ENCODE measurements around the gene YWHAH.

Gene YWHAH

DNA sequence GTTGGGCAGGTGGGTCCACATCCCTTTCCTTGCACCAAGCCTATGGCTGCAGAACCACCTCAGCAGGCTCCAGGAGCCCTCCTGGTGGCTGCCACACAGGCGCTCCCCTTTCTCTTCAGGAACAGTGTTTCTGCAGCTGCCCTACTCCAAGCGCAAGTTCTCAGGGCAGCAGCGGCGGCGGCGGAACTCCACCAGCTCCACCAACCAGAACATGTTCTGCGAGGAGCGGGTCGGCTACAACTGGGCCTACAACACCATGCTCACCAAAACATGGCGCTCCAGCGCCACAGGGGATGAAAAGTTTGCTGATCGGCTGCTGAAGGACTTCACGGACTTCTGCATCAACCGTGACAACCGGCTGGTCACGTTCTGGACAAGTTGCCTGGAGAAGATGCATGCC, 38.2 kb upstream of the YWHAH start:
- peaks cover 12% of the 10 kb centered on the region for H3K36me3 ChIP-seq (ENCODE audit: control insufficient read depth, insufficient read depth, low read length)
- no peaks in the 10 kb centered on the region for H3K4me1 ChIP-seq (ENCODE audit: control insufficient read depth, insufficient read depth, low read length, poor library complexity, severe bottlenecking)
- no peaks in the 10 kb centered on the region for H3K27me3 ChIP-seq (replicated peaks; ENCODE audit: control insufficient read depth, insufficient read depth, low read length, poor library complexity, severe bottlenecking)
- no peak for DNase-seq
- H3K4me3 ChIP-seq (ENCODE audit: insufficient read depth, low read depth, low read length, poor library complexity, severe bottlenecking), result no peak overlapping the region
- H3K9me3 ChIP-seq (ENCODE audit: control insufficient read depth, low read length), result no peaks in the 10 kb centered on the region
- H3K27ac ChIP-seq (ENCODE audit: insufficient read depth, low read length, poor library complexity, severe bottlenecking), result no peak overlapping the region

DNA sequence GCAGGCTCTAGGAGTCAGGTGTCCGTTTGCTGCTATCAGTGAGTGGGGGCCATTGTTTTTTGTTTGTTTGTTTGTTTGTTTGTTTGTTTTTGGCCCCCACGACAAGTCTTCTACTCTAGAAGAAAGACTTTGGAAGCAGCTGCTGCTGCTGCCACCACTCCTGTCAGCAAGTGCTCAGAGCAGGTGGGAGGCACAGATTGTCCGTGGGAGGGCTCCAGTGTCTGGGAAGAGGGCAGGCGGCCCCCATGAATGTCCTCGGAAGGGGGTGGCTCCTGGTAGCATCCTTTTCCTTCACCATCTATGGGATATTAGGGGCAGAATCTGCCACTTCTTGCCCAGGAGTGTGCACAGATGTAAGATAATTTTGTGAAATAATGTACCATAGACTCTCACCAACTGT, 37.8 kb upstream of the YWHAH start:
- no peaks in the 10 kb centered on the region for H3K27me3 ChIP-seq (replicated peaks; ENCODE audit: control insufficient read depth, insufficient read depth, low read length, poor library complexity, severe bottlenecking)
- no peak for DNase-seq
- no peak overlapping the region for H3K4me3 ChIP-seq (ENCODE audit: insufficient read depth, low read depth, low read length, poor library complexity, severe bottlenecking)
- no peaks in the 10 kb centered on the region for H3K4me1 ChIP-seq (ENCODE audit: control insufficient read depth, insufficient read depth, low read length, poor library complexity, severe bottlenecking)
- no peaks in the 10 kb centered on the region for H3K9me3 ChIP-seq (ENCODE audit: control insufficient read depth, low read length)
- H3K27ac ChIP-seq (ENCODE audit: insufficient read depth, low read length, poor library complexity, severe bottlenecking), result no peak overlapping the region
- peaks cover 12% of the 10 kb centered on the region for H3K36me3 ChIP-seq (ENCODE audit: control insufficient read depth, insufficient read depth, low read length)

DNA sequence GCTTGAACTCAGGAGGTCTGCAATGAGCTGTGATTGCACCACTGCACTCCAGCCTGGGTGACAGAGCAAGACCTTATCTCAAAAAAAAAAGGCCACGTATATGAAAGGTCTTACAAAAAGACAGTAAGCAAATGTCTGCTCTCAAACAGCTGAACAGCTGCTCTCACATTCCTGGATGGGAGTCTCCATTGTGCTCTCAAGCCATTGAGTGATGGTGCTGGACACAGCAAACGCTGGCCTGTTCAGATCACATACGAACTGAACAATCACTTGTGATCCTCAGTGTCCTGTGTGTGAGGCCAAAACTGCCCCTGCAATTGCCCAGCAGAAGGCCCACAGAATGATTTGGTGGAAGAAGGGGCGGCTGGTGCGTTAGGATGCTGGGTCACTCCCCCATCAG, 34.4 kb upstream of the YWHAH start:
- H3K27me3 ChIP-seq (replicated peaks; ENCODE audit: control insufficient read depth, insufficient read depth, low read length, poor library complexity, severe bottlenecking), result no peaks in the 10 kb centered on the region
- no peak overlapping the region for H3K4me3 ChIP-seq (ENCODE audit: insufficient read depth, low read depth, low read length, poor library complexity, severe bottlenecking)
- peaks cover 5% of the 10 kb centered on the region for H3K36me3 ChIP-seq (ENCODE audit: control insufficient read depth, insufficient read depth, low read length)
- H3K27ac ChIP-seq (ENCODE audit: insufficient read depth, low read length, poor library complexity, severe bottlenecking), result no peak overlapping the region
- no peak for DNase-seq
- H3K4me1 ChIP-seq (ENCODE audit: control insufficient read depth, insufficient read depth, low read length, poor library complexity, severe bottlenecking), result no peaks in the 10 kb centered on the region
- H3K9me3 ChIP-seq (ENCODE audit: control insufficient read depth, low read length), result no peaks in the 10 kb centered on the region

DNA sequence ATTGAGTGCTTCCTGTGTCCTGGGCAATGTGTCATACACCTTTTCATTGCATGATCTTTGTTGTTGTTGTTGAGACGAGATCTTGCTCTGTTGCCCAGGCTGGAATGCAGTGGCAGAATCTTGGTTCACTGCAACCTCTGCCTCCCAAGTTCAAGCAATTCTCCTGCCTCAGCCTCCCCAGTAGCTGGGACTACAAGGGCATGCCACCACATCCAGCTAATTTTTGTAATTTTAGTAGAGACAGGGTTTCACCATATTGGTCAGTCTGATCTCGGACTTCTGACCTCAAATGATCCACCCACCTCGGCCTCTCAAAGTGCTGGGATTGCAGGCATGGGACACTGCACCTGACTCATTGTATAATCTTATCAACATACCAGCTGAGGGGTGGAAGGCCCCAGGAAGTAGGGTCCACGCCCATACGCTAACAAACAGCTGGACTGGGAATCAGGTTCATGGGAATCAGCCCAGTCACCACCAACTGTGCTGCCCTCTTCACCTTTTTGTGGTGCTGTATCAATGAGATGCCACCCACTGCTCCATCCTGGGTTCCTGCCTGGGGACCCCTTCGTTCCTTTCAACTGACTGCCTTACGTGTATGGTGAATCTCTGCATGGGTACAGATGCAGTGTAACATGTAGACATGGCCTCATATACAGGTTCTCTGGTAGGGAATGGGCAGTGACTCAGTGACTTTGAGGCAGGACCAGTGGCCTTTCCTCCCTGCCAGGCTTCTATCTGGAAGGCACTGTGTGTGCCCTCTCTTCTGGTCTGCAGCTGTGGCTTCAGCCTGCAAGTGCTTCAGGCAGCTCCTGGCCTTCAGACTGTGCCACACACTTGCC, 32.5 kb upstream of the YWHAH start:
- Histone ChIP-seq H3K27ac (ENCODE audit: insufficient read depth, low read length, poor library complexity, severe bottlenecking) (no peak overlapping the region), H3K4me1 (ENCODE audit: control insufficient read depth, insufficient read depth, low read length, poor library complexity, severe bottlenecking) (no peaks in the 10 kb centered on the region), H3K27me3 (replicated peaks; ENCODE audit: control insufficient read depth, insufficient read depth, low read length, poor library complexity, severe bottlenecking) (no peaks in the 10 kb centered on the region), H3K9me3 (ENCODE audit: control insufficient read depth, low read length) (no peaks in the 10 kb centered on the region), H3K36me3 (ENCODE audit: control insufficient read depth, insufficient read depth, low read length) (no peaks in the 10 kb centered on the region), H3K4me3 (ENCODE audit: insufficient read depth, low read depth, low read length, poor library complexity, severe bottlenecking) (no peak overlapping the region)
- DNase-seq, result no peak

DNA sequence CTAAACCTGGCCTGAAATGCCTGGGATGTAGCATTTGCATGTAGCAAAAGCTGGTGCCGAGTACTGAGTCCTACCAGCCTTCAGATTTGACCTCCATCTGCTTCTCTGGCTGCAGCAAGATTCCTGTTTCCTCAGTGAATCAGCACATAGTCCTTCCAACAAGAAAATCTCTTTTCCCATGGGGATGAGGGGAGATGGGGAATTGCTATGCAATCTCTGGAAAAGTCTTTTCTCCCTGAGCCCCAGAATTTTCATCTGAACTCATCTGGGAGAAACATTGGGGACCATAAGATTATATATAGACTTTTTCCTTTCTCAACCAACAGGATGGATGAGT, 32.0 kb upstream of the YWHAH start:
- Histone ChIP-seq H3K9me3 (ENCODE audit: control insufficient read depth, low read length) (no peaks in the 10 kb centered on the region), H3K36me3 (ENCODE audit: control insufficient read depth, insufficient read depth, low read length) (no peaks in the 10 kb centered on the region), H3K4me1 (ENCODE audit: control insufficient read depth, insufficient read depth, low read length, poor library complexity, severe bottlenecking) (no peaks in the 10 kb centered on the region), H3K4me3 (ENCODE audit: insufficient read depth, low read depth, low read length, poor library complexity, severe bottlenecking) (no peak overlapping the region), H3K27ac (ENCODE audit: insufficient read depth, low read length, poor library complexity, severe bottlenecking) (no peak overlapping the region), H3K27me3 (replicated peaks; ENCODE audit: control insufficient read depth, insufficient read depth, low read length, poor library complexity, severe bottlenecking) (no peaks in the 10 kb centered on the region)
- no peak for DNase-seq

- Histone ChIP-seq H3K9me3 (ENCODE audit: control insufficient read depth, low read length) (no peaks in the 10 kb centered on the region), H3K4me3 (ENCODE audit: insufficient read depth, low read depth, low read length, poor library complexity, severe bottlenecking) (no peak overlapping the region), H3K27me3 (replicated peaks; ENCODE audit: control insufficient read depth, insufficient read depth, low read length, poor library complexity, severe bottlenecking) (no peaks in the 10 kb centered on the region), H3K36me3 (ENCODE audit: control insufficient read depth, insufficient read depth, low read length) (no peaks in the 10 kb centered on the region), H3K4me1 (ENCODE audit: control insufficient read depth, insufficient read depth, low read length, poor library complexity, severe bottlenecking) (no peaks in the 10 kb centered on the region), H3K27ac (ENCODE audit: insufficient read depth, low read length, poor library complexity, severe bottlenecking) (no peak overlapping the region)
- no peak for DNase-seq
Measured at GRCh38 chr22:31915586-31915985, 28.7 kb upstream of the YWHAH start.

DNA sequence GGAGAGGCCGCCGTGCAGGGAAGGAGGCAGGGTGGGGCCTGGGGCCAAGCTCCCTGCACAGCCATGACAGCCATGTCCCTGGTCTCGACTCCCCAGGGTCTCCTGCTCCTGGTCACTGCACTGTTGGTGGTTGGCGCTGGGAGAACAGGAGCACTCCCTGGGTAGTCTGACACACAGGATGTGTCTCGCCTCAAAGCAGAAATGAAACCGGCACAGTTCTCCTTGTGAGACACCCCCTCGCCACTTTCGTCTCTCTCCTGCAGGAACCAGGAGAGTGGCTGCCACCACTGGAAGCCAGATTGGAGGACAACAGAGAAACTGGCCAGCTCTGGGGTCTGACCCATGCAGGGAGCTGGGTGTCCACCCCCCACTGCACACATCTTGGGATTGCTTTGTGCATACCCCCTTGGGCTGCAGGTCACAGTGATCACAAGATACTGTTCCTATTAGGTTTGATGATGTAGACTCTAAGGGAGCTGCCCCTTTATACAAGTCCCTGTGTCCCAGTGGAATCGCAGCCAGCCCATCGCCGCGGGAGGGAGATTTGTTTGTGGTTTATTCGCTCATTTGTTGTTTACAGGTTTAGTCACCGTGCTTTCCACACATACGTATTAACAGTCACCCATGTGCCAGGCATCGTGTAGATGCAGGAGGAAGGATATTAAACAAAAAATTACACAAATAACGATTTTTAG, 27.0 kb upstream of the YWHAH start:
- no peak for DNase-seq
- Histone ChIP-seq H3K4me1 (ENCODE audit: control insufficient read depth, insufficient read depth, low read length, poor library complexity, severe bottlenecking) (no peaks in the 10 kb centered on the region), H3K27me3 (replicated peaks; ENCODE audit: control insufficient read depth, insufficient read depth, low read length, poor library complexity, severe bottlenecking) (no peaks in the 10 kb centered on the region), H3K9me3 (ENCODE audit: control insufficient read depth, low read length) (no peaks in the 10 kb centered on the region), H3K4me3 (ENCODE audit: insufficient read depth, low read depth, low read length, poor library complexity, severe bottlenecking) (no peak overlapping the region), H3K27ac (ENCODE audit: insufficient read depth, low read length, poor library complexity, severe bottlenecking) (no peak overlapping the region), H3K36me3 (ENCODE audit: control insufficient read depth, insufficient read depth, low read length) (no peaks in the 10 kb centered on the region)

DNA sequence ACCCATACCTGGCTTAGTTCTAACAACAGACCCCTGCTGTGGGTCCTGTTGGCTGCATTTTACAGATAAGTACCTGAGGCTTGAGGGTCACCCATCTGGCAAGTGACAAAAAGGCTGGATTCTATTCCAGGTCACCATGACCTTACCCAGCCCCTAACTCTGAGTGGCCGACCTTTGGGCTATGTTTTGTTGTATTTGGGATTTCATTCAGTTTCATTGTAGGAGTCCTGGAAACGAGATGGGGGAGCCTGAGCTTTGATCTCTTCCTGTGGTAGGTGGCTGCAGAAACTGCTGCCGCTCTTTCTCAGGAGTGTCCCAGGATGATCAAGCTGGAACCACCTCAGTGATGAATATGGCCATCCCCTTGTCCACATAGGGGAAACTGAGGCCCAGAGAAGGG, 24.6 kb upstream of the YWHAH start:
- no peaks in the 10 kb centered on the region for H3K9me3 ChIP-seq (ENCODE audit: control insufficient read depth, low read length)
- no peak for DNase-seq
- no peak overlapping the region for H3K27ac ChIP-seq (ENCODE audit: insufficient read depth, low read length, poor library complexity, severe bottlenecking)
- no peak overlapping the region for H3K4me3 ChIP-seq (ENCODE audit: insufficient read depth, low read depth, low read length, poor library complexity, severe bottlenecking)
- no peaks in the 10 kb centered on the region for H3K27me3 ChIP-seq (replicated peaks; ENCODE audit: control insufficient read depth, insufficient read depth, low read length, poor library complexity, severe bottlenecking)
- H3K36me3 ChIP-seq (ENCODE audit: control insufficient read depth, insufficient read depth, low read length), result no peaks in the 10 kb centered on the region
- H3K4me1 ChIP-seq (ENCODE audit: control insufficient read depth, insufficient read depth, low read length, poor library complexity, severe bottlenecking), result no peaks in the 10 kb centered on the region

DNA sequence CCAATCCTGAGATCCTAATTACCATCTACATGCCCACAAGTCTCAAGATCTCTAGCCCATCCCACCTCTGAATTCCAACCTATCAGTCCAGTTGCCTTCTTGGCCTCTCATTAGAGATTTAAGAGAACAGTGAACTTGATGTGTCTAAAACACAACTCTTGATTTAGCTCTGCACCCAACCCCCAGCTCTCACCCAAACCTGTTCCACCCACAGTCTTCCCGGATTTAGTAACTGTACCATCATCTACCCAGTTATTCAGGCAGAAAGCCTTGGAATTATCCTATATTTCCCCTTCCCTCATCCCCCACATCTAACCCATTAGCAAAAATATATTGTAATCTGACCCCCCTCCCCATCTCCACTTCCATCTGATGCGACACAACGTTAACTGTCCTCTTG, 24.0 kb upstream of the YWHAH start:
- H3K9me3 ChIP-seq (ENCODE audit: control insufficient read depth, low read length), result no peaks in the 10 kb centered on the region
- no peaks in the 10 kb centered on the region for H3K27me3 ChIP-seq (replicated peaks; ENCODE audit: control insufficient read depth, insufficient read depth, low read length, poor library complexity, severe bottlenecking)
- no peaks in the 10 kb centered on the region for H3K4me1 ChIP-seq (ENCODE audit: control insufficient read depth, insufficient read depth, low read length, poor library complexity, severe bottlenecking)
- H3K36me3 ChIP-seq (ENCODE audit: control insufficient read depth, insufficient read depth, low read length), result no peaks in the 10 kb centered on the region
- no peak overlapping the region for H3K27ac ChIP-seq (ENCODE audit: insufficient read depth, low read length, poor library complexity, severe bottlenecking)
- H3K4me3 ChIP-seq (ENCODE audit: insufficient read depth, low read depth, low read length, poor library complexity, severe bottlenecking), result no peak overlapping the region
- DNase-seq, result no peak

- Histone ChIP-seq H3K27ac (ENCODE audit: insufficient read depth, low read length, poor library complexity, severe bottlenecking) (no peak overlapping the region), H3K4me1 (ENCODE audit: control insufficient read depth, insufficient read depth, low read length, poor library complexity, severe bottlenecking) (no peaks in the 10 kb centered on the region)
- no peak for DNase-seq
Measured at GRCh38 chr22:31921106-31921505, 23.2 kb upstream of the YWHAH start.

More at GRCh38 chr22:31921106-31921505, 23.2 kb upstream of the YWHAH start:
- no peaks in the 10 kb centered on the region for H3K9me3 ChIP-seq (ENCODE audit: control insufficient read depth, low read length)
- H3K4me3 ChIP-seq (ENCODE audit: insufficient read depth, low read depth, low read length, poor library complexity, severe bottlenecking), result no peak overlapping the region
- H3K27me3 ChIP-seq (replicated peaks; ENCODE audit: control insufficient read depth, insufficient read depth, low read length, poor library complexity, severe bottlenecking), result no peaks in the 10 kb centered on the region
- H3K36me3 ChIP-seq (ENCODE audit: control insufficient read depth, insufficient read depth, low read length), result no peaks in the 10 kb centered on the region
